Measurements from ENCODE around the gene BIK.

BIK gene

DNA sequence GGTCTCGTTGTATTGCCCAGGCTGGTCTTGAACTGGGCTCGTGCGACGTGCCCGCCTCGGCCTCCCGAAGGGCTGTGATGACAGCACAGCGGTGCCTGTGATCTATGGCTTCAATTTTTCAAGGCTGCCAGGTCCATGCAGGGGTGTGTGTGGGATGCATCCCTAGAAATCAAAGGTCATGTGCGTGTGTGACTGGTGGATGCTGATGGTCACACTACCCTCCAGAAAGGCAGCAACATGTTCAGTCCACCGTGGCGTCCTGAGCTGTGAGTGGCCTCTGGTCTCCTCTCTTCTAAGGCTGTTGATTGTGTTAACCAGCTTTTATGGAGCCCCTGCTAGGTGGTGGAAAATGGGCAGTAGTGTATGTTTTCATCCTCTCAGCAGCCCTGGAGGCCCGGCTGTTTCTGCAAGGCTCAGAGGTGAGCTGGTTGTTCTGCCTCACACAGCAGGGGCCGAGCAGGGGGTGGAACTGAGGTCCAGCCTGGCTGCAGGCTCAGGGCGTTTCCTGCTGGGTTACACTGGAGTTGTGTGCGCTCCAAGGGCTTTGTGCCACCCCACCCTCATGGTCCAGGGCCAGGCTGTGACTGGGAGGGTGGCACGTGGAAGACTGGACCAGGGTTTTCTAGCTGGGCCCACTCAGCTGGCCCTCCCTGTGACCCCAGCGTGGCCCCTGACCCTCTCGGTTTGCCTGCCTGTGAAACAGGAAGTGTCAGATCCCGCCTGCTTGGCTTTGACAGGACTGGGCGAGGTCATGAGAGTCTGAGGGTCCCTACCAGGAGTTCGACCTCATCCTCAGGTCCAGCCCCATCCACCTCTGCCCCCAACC, 7.7 kb downstream of the BIK start:
- H3K27ac Mint-ChIP-seq = peak overlapping the region; percentile 6
- H3K9me3 Mint-ChIP-seq = no peaks in the 10 kb centered on the region
- peak overlapping the region; percentile 54 for H3K4me3 Mint-ChIP-seq
- no peak for ATAC-seq
- no peaks in the 10 kb centered on the region for H3K36me3 Mint-ChIP-seq
- H3K4me1 Mint-ChIP-seq = peaks cover 70% of the 10 kb centered on the region
- peaks cover 63% of the 10 kb centered on the region for H3K27me3 Mint-ChIP-seq

DNA sequence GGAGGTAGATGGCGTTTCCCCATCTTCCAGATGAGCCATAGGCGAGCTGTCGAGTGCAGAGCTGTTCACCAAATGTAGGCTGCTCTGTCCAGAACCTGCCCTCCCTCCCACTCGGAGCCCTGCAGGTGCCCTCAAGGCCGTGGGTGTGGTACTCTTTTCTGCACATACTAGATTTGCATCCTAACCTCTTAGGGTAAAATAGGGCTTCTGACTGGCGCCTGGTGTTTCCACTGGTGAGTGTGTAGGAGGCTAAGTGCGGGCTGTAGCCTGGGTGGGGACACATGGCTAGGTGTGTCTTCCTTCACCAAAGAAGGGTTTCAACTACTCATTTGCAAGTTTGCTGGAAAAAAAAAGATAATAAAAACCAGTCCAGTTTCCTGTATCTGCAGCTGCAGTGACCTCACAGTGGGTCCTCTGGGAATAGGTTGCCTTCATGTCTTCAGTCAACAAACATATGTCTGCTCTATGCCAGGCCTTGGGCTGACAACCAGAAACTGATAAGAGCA, 8.5 kb downstream of the BIK start:
- peak overlapping the region; percentile 6 for H3K27ac Mint-ChIP-seq
- H3K4me1 Mint-ChIP-seq = peaks cover 65% of the 10 kb centered on the region
- no peaks in the 10 kb centered on the region for H3K36me3 Mint-ChIP-seq
- peak; percentile 94 for ATAC-seq
- peak overlapping the region; percentile 54 for H3K4me3 Mint-ChIP-seq
- peaks cover 62% of the 10 kb centered on the region for H3K27me3 Mint-ChIP-seq
- H3K9me3 Mint-ChIP-seq = no peaks in the 10 kb centered on the region

DNA sequence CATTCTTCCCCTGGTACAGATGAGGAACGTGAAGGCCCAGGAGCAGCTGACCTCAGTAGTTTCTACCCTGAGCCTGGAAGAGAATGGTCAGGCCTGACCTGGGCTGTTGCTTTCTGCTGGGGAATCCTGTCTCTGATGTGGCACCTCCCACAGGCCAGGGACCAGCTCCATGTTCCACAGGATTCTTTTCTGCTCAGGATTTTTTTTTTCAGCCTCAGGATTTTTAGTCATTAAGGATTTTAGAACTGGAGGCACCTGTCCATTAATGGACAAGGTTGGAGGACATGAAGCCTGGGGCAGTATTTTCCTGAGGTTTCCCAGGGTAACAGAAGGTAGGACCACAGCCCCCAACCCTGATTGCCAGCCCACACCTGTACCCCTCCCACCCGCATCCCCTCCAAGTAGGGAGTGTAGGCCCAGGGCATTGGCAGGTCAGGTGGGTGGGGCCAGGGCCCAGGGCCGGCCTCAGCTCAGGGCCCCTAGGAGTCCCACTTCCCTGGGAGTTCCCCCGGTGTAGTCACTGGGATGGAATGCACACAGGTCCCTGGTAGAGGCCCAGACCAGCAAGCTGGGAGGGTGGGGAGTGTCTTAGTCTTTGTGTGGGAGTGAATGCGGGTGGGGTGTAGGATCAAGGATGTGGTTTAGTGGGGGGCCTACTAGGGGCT, 16.1 kb downstream of the BIK start:
- Mint-ChIP-seq H3K27ac (no peak overlapping the region), H3K9me3 (no peaks in the 10 kb centered on the region), H3K36me3 (peaks cover 4% of the 10 kb centered on the region), H3K27me3 (peaks cover 60% of the 10 kb centered on the region), H3K4me1 (peaks cover 45% of the 10 kb centered on the region), H3K4me3 (no peak overlapping the region)
- peak; percentile 17 for ATAC-seq

DNA sequence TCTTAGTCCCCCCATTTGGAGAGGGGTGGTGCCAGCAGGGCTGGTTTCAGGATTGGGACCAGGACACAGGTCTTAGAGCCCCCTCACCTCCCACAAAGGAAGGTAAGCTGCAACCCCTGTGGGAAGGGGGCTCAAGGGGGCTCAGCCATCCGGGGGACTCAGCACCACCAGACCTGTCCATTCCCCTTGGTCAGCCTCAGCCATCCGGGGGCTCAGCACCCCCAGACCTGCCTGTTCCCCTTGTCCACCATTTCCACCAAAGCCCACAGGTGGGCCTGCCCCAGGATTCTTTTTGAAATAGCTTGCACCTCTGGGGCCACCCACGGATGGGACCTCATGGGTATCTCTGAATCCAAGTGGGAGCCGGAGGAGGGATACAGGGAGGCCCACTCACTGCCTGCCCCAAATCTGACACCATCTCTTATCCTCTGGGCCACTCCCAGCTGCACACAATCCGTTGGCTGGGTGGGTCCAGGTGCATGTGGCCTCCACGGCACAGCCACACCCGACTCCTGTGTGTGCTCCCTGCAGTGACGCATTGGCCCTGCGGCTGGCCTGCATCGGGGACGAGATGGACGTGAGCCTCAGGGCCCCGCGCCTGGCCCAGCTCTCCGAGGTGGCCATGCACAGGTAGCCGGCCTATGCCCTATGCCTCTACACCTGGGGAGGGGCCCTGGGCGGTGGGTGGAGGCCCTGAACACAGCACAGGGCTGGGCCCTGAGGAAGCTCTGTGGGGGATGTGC, 16.8 kb downstream of the BIK start:
- Mint-ChIP-seq H3K27ac (no peak overlapping the region), H3K27me3 (peaks cover 53% of the 10 kb centered on the region), H3K36me3 (peaks cover 11% of the 10 kb centered on the region), H3K4me3 (no peak overlapping the region), H3K4me1 (peaks cover 38% of the 10 kb centered on the region), H3K9me3 (no peaks in the 10 kb centered on the region)
- ATAC-seq = no peak

DNA sequence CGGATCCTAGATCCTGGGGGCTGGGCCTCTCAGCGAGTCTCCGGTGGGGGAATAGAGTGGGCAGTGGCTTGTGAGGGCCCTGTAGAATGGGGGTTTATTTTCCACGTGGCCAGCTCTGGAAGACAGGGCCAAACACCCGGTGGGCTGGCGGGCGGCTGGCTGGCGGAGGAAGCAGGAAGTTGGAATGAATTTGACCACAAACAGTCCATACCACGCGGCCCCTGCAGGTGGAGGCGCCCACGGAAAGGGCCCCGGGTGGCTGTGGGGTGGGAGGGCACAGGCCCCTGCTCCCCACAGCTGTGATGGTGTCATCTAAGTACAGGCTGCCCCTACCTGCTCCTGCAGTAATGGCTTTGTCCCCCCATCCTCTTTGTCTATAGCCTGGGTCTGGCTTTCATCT, 17.6 kb downstream of the BIK start:
- Mint-ChIP-seq H3K9me3 (no peaks in the 10 kb centered on the region), H3K4me1 (peaks cover 34% of the 10 kb centered on the region), H3K4me3 (no peak overlapping the region), H3K27me3 (peaks cover 52% of the 10 kb centered on the region), H3K27ac (no peak overlapping the region), H3K36me3 (peaks cover 19% of the 10 kb centered on the region)
- ATAC-seq = no peak

DNA sequence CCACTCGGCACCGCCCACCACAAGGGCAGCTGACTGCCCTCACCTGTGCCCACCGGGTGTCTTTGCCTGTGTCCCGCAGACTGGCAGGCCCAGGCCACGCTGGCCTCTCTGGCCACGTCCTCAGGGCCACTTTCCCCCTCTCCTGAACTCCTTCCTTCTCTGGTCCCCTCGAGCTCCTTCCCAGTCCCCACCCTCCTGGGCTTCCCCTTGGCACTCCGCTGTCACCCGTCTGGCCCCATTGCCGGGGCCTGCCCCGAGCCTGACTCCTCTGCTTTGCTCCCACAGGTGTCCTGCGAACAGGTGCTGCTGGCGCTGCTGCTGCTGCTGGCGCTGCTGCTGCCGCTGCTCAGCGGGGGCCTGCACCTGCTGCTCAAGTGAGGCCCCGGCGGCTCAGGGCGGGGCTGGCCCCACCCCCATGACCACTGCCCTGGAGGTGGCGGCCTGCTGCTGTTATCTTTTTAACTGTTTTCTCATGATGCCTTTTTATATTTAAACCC, 18.4 kb downstream of the BIK start:
- H3K27me3 Mint-ChIP-seq = peaks cover 46% of the 10 kb centered on the region

DNA sequence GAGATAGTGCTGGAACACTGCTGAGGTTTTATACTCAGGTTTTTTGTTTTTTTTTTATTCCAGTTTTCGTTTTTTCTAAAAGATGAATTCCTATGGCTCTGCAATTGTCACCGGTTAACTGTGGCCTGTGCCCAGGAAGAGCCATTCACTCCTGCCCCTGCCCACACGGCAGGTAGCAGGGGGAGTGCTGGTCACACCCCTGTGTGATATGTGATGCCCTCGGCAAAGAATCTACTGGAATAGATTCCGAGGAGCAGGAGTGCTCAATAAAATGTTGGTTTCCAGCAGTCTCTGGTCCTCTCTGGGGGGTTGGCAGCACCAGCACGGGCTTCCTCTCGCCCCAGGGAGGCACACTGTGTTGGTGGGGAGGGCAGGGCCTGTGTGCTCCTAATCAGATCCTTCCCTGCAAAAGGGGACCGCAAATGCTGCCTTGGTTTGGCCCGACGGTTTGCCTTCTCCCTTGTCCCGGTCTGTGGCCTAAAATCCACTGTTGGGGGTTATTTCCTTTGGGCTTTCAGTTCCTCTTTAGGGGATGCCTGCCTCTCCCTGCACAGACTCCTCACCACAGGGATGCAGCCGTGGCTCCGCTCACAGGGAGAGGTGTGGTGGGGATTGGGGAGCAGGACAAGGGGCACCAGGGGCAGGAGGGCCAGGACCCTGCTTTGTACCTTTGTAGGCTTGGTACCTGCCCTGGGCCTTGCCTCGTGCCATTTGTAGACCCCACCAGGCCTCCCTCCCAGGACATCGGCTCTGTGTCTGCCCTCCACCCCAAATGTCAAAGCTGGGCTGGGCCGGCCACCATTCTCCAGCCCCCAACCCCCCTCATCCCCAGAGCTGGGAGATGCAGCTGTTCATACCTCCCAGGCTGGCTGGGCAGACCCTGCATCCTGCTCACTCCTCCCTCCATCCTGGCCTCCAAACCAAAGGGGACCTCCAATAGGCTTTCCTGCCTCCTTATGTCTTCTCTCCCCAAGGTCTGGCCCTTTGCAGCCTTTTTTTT, 19.2 kb downstream of the BIK start:
- Mint-ChIP-seq H3K4me1 (peaks cover 34% of the 10 kb centered on the region), H3K36me3 (peaks cover 35% of the 10 kb centered on the region), H3K9me3 (no peaks in the 10 kb centered on the region), H3K27ac (peak overlapping the region; percentile 23), H3K27me3 (peaks cover 40% of the 10 kb centered on the region), H3K4me3 (no peak overlapping the region)
- no peak for ATAC-seq

More for the DNA sequence above, 18.4 kb downstream of the BIK start:
- Mint-ChIP-seq H3K27ac (peak overlapping the region; percentile 23), H3K4me1 (peaks cover 34% of the 10 kb centered on the region), H3K36me3 (peaks cover 27% of the 10 kb centered on the region), H3K9me3 (no peaks in the 10 kb centered on the region), H3K4me3 (no peak overlapping the region)
- peak; percentile 65 for ATAC-seq

DNA sequence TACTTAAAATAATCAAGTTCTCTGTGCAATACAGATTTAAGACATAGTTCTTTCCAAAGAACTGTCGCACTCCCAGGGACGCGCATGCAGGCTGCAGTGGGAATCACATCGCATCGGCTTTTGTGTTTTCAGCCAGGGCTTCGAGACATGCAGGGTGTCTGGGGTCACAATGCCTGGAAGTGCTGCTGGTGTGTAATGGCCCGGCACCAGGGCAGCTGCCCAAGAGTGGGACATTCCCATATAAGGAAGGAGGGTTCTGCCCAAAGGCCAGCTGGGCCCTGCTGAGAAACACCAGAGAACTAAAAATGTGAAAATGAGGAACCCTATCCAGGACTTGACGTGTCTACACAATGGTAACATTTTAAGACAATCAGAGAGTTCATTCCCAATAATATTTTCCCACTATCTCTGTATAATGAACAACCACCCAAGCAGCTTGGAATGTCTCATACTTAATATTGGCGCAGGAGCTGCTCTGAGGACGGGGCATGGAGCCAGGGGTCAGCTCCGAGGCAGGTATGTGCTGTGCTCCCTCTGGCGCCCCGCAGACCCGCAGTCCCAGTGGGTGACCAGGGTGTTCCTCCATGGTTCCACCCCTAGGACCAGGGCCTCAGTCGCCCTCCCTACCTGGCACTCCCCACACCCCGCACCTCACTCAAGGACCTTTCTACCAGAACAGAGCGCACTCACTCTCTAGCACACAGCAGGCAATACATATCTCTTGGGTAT, 21.4 kb downstream of the BIK start:
- H3K4me1 Mint-ChIP-seq = peaks cover 37% of the 10 kb centered on the region
- peaks cover 53% of the 10 kb centered on the region for H3K36me3 Mint-ChIP-seq
- H3K27ac Mint-ChIP-seq = no peak overlapping the region
- H3K27me3 Mint-ChIP-seq = peaks cover 32% of the 10 kb centered on the region
- ATAC-seq = no peak
- H3K9me3 Mint-ChIP-seq = no peaks in the 10 kb centered on the region
- H3K4me3 Mint-ChIP-seq = no peak overlapping the region

DNA sequence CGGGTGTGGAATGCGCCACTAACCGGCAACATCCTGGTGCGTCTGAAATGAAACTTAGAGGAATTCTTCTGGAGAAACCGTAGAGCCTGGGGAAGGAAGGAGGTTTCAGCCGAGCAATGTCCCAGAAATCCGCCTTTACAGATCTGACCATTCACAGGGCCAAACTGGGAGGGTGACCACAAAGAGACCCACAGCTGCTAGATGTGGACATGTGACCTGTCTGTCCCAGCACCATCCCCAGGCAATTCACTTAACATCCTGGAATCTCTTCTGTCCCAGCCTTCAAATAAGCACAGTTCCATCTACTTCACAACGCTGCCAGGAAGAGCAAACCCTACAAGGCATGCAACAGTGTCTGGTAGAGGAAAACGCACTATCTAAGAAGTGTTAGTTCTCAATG, 22.9 kb downstream of the BIK start:
- no peak overlapping the region for H3K4me3 Mint-ChIP-seq
- peaks cover 23% of the 10 kb centered on the region for H3K4me1 Mint-ChIP-seq
- H3K9me3 Mint-ChIP-seq = no peaks in the 10 kb centered on the region
- no peak for ATAC-seq
- H3K27ac Mint-ChIP-seq = no peak overlapping the region
- peaks cover 18% of the 10 kb centered on the region for H3K27me3 Mint-ChIP-seq
- peaks cover 67% of the 10 kb centered on the region for H3K36me3 Mint-ChIP-seq

DNA sequence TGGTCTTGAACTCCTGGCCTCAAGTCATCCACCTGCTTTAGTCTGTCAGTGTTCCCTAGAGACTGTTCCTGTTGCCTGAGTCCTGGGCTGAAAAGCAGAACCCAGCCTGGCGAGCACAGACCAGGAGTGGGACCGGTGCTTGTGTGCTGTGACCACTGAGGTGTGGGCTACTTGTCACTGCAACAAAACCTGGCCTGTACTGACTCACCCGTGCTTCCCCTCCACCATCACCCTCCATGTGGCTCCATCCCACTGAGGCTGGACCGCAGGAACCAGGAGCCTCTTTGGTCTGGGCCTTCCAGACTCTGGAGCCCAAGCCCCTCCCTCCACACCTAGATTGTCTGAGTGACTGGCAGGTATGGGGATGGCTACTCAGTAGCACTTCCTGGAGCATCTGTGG, 24.0 kb downstream of the BIK start:
- Mint-ChIP-seq H3K27ac (no peak overlapping the region), H3K9me3 (no peaks in the 10 kb centered on the region), H3K4me3 (no peak overlapping the region), H3K4me1 (peaks cover 12% of the 10 kb centered on the region), H3K36me3 (peaks cover 77% of the 10 kb centered on the region), H3K27me3 (peaks cover 6% of the 10 kb centered on the region)
- no peak for ATAC-seq

DNA sequence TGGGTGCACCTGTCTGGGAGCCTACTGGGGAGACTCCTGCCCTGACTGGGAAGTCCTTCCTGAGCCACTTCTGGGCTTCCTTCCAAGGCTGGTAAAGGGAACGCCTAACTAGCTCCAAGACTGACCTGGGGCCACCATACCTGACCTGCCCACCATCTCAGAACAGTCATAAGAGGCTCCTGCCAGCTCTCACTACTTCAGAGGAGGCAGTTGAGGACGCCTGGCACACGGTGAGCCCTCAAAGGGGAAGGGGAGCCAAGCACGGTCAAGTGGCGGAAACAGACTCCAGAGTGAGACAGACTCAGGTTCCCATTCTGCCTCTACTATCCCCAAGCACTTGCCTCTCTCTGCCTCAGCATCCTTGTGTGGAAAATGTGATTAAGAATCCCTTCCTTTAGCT, 25.0 kb downstream of the BIK start:
- no peaks in the 10 kb centered on the region for H3K27me3 Mint-ChIP-seq
- no peak overlapping the region for H3K27ac Mint-ChIP-seq
- H3K36me3 Mint-ChIP-seq = peaks cover 83% of the 10 kb centered on the region
- H3K9me3 Mint-ChIP-seq = no peaks in the 10 kb centered on the region
- ATAC-seq = no peak
- no peak overlapping the region for H3K4me3 Mint-ChIP-seq
- peaks cover 7% of the 10 kb centered on the region for H3K4me1 Mint-ChIP-seq

DNA sequence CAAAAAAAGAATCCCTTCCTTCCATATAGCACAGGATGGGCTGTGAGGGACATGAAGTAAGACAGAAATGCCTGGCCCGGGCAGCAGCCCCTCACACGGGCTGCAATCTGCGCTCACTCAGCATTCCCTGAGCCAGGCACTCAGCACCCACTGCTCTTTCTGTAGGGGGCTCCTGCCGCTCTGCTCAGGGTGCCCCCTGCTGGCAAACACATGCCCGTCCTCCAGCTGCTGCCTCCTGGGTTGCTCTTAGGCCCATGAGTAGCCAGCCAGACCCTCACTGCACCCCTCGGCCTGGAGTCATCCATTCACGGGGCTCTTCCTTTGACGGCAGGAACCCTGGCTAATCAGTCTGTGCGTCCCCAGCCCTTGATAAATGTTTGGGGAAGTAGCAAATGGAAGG, 25.7 kb downstream of the BIK start:
- peak; percentile 75 for ATAC-seq

DNA sequence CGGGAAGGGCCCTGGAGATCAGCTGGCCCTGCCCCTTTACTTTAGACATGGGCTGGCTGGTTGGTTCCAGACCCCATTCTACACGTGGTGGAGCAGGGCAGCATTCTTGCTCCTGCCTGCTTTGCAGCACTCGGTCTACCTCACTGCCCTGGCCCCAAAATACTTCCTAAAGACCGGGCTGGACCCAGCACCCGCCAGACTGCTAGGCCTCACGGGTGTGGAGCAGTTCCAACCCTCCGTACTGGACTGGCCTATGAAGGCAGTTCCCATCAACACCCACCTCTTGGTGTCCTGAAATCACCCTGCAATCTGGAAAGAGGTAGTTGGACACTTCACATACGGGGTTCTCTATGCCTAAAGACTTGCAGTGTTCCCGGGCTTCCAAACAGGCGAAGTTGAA, 26.3 kb downstream of the BIK start:
- no peaks in the 10 kb centered on the region for H3K27me3 Mint-ChIP-seq
- H3K4me1 Mint-ChIP-seq = peaks cover 10% of the 10 kb centered on the region
- no peak for ATAC-seq
- no peak overlapping the region for H3K4me3 Mint-ChIP-seq
- no peaks in the 10 kb centered on the region for H3K9me3 Mint-ChIP-seq
- peaks cover 77% of the 10 kb centered on the region for H3K36me3 Mint-ChIP-seq
- H3K27ac Mint-ChIP-seq = peak overlapping the region; percentile 2

More for the DNA sequence above, 25.7 kb downstream of the BIK start:
- Mint-ChIP-seq H3K4me1 (peaks cover 7% of the 10 kb centered on the region), H3K9me3 (no peaks in the 10 kb centered on the region), H3K27ac (peak overlapping the region; percentile 2), H3K27me3 (no peaks in the 10 kb centered on the region), H3K36me3 (peaks cover 83% of the 10 kb centered on the region), H3K4me3 (no peak overlapping the region)

Measured in stimulated activated memory B cell treated with anti-CD40 and anti-IgM and Interleukin-4, amounts not matched to agents 10 μg/mL and 1 μg/mL and 100 μg/mL, for 72 hours (primary cell).